ENCODE measurements around the gene ESRRG. TPM values are rescaled to one million over a fixed set of nuclear protein-coding genes. Genes with fewer than 3 reads are reported as not detected.

ESRRG gene
- polyA plus RNA-seq, 4 donors = 2.4 to 9.5 (median 5.2) TPM

DNA sequence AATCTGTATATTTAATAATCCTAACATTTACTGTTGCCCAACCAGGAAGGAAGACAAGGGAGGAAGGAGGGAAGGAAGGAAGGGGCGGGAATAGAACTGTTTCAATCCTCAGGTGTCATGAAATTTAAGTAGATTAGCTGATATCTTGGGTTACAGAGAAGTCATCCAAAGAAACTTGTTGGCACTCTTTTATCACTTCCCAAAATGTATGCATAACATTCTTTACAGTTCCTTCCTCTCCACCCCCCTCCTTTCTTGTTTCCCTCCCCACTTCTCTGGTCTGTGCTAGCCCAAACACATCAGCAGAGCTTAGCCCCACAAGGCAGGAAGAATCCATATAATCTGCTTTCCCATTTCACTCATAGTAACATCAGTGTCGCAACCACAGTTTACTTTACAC lies 110.9 kb downstream of the ESRRG start:
- no peak overlapping the region for H3K27ac ChIP-seq (ENCODE audit: low read depth in 1 of 3, low read length in 2 of 3)
- H3K27me3 ChIP-seq (ENCODE audit: control insufficient read depth in 3 of 3, insufficient read depth in 3 of 3, low read length in 3 of 3) = no peaks in the 10 kb centered on the region
- FAIRE-seq (no peak), DNase-seq (no peak)
- no peak overlapping the region for H3K4me3 ChIP-seq (ENCODE audit: low read depth in 1 of 3, low read length in 3 of 3)
- H3K4me1 ChIP-seq (ENCODE audit: control insufficient read depth in 3 of 3, insufficient read depth in 2 of 3, low read depth in 1 of 3, low read length in 2 of 3) = no peaks in the 10 kb centered on the region
- H3K36me3 ChIP-seq (ENCODE audit: control insufficient read depth in 3 of 3, insufficient read depth in 2 of 3, low read depth in 1 of 3, low read length in 3 of 3) = no peaks in the 10 kb centered on the region
- WGBS, 3 donors = 82 to 90% (median 84%) methylated on average over 2 of the region's 2 CpGs
- no peaks in the 10 kb centered on the region for H3K9me3 ChIP-seq (ENCODE audit: control insufficient read depth in 2 of 2, insufficient read depth in 1 of 2, low read depth in 1 of 2, low read length in 1 of 2)

DNA sequence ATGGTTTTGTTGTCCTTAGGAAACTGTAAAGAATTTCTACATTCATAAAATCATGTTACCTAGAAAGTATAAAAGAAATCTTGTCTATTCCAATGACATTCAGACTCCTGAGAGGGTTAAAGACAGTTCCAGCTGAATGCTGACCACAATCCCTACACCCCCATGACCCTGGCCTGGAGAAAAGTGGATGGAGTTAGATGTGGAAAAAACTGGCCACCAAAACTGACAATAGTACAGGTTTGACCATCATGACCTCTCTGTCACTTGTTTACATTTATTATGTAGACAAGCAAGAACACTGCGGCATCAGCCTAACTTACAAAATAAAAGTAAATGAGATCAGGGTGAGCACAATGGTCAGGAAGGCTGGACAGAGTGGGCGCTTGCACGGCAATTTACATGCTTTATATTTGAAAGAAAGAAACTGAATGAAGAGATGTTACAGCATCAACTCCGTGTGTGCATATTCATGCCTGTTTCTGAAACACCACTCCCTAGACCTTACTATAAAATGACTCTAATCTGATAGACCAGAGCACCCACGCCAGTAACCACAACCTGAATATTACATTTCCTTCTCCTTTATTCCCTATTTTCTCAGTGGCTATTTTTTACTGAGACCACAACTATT lies 116.0 kb downstream of the ESRRG start:
- 64 to 75% (median 70%) methylated on average over 5 of the region's 5 CpGs for WGBS, 3 donors
- no peak for FAIRE-seq

DNA sequence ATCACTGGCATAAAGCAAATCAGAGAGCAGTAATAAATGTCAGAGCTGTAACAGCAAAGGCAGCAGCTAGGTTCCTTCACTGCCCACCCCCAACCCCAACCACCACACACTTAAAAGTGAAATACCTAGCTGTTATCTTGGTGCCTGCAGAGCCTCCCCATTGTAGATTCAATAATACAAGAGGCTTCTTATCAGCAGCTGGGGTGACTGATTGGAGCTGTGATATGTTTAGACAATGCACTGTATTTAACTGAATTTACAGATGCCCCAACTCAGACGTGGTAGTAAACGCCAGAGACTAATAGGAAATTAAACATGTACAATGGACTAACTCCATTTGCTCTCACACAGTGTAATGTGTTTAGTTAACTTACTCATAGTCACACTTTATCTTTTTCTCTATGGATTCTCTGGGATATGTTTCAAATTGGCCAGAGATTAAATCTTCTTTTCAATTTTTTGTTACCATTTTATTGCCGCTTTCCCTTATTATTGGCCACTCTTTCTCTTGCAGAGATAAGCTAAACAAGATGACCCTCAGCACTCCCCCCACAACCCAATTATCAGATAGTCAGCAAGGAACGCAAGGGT lies 117.1 kb downstream of the ESRRG start:
- no peaks in the 10 kb centered on the region for H3K9me3 ChIP-seq (ENCODE audit: control insufficient read depth in 2 of 2, insufficient read depth in 1 of 2, low read depth in 1 of 2, low read length in 1 of 2)
- no peaks in the 10 kb centered on the region for H3K4me1 ChIP-seq (ENCODE audit: control insufficient read depth in 3 of 3, insufficient read depth in 2 of 3, low read depth in 1 of 3, low read length in 2 of 3)
- no peak overlapping the region for H3K27ac ChIP-seq (ENCODE audit: low read depth in 1 of 3, low read length in 2 of 3)
- FAIRE-seq (no peak), DNase-seq (peak in 1 of 2 donors; percentile 4)
- 53 to 72% (median 54%) methylated on average over 4 of the region's 4 CpGs for WGBS, 3 donors
- H3K36me3 ChIP-seq (ENCODE audit: control insufficient read depth in 3 of 3, insufficient read depth in 2 of 3, low read depth in 1 of 3, low read length in 3 of 3) = no peaks in the 10 kb centered on the region
- no peak overlapping the region for H3K4me3 ChIP-seq (ENCODE audit: low read depth in 1 of 3, low read length in 3 of 3)
- no peaks in the 10 kb centered on the region for H3K27me3 ChIP-seq (ENCODE audit: control insufficient read depth in 3 of 3, insufficient read depth in 3 of 3, low read length in 3 of 3)

More for the DNA sequence above, 116.0 kb downstream of the ESRRG start:
- no peak overlapping the region for H3K4me3 ChIP-seq (ENCODE audit: low read depth in 1 of 3, low read length in 3 of 3)
- H3K9me3 ChIP-seq (ENCODE audit: control insufficient read depth in 2 of 2, insufficient read depth in 1 of 2, low read depth in 1 of 2, low read length in 1 of 2) = no peaks in the 10 kb centered on the region
- H3K27ac ChIP-seq (ENCODE audit: low read depth in 1 of 3, low read length in 2 of 3) = no peak overlapping the region
- H3K27me3 ChIP-seq (ENCODE audit: control insufficient read depth in 3 of 3, insufficient read depth in 3 of 3, low read length in 3 of 3) = no peaks in the 10 kb centered on the region
- H3K36me3 ChIP-seq (ENCODE audit: control insufficient read depth in 3 of 3, insufficient read depth in 2 of 3, low read depth in 1 of 3, low read length in 3 of 3) = no peaks in the 10 kb centered on the region
- H3K4me1 ChIP-seq (ENCODE audit: control insufficient read depth in 3 of 3, insufficient read depth in 2 of 3, low read depth in 1 of 3, low read length in 2 of 3) = no peaks in the 10 kb centered on the region
- DNase-seq = no peak

DNA sequence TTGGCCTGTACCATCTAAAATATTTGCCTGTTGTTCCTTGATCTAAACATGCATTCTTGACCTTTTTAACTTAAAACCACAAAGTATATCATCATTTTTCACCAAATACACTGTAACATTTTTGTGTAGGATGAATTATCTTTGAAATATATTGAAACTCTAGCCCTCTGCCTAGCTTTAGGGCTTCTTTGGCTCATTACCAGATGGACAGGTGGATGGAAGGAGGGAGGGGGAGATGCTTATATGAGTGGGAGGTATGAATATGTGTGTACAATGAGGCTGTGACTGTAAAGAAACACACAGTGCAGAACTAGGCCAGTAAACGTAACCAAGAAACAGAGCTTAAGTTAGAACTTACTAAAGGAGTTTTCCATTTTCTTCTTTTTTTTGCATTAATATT lies 118.5 kb downstream of the ESRRG start:
- 70 to 86% (median 79%) methylated on average over 1 of the region's 1 CpG for WGBS, 3 donors
- DNase-seq = no peak

DNA sequence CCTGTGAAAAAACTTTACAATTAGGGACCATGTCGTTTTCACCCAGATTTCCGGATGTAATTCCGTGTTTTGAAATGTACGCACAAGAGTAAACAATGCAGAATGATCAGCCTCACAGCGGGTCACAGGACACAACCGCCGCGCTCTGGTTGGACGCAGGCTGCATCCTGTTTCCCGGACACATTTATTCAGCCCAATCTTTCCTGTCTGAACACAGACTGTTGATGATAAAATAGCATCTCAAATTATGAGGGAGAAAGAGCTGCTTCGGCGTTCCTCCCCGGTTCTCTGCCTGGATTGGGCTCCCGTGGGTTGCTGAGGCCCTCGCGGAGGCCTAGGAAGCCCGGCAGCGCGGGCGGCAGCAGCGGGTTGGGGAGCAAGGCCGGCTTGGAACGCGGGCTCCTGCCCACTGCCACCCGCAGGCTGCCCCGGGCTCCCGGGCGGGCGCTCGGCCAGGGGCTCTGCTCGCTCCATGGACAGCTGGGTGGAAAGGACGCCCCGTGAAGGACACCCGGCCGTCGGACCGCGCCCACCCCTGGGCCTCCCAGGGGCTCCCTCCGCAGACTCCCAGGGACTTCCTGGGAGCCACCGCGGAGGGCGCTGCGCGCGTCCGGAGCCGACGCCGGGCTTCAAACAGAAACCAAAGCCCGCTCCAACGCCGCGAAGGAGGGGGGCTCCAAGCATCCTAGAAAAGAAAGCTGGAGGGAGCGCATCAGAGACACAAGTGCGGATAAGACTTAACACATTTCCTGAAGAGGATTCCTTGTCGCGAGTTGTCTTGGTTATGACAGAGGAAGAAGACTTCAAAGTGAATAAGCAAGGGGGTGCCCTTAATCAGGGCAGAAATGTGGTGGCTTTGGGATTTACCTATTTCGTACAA lies 122.3 kb downstream of the ESRRG start:
- peak overlapping the region; percentile 50 to 71 (median 61) for H3K4me3 ChIP-seq (ENCODE audit: low read depth in 1 of 3, low read length in 3 of 3)
- H3K36me3 ChIP-seq (ENCODE audit: control insufficient read depth in 3 of 3, insufficient read depth in 2 of 3, low read depth in 1 of 3, low read length in 3 of 3) = no peaks in the 10 kb centered on the region
- peak overlapping the region; percentile 77 to 95 (median 93) for H3K27ac ChIP-seq (ENCODE audit: low read depth in 1 of 3, low read length in 2 of 3)
- DNase-seq (peak; percentile 81 to 95), FAIRE-seq (no peak)
- 1% methylated on average over 49 to 58 of the region's 58 CpGs for WGBS, 3 donors
- H3K27me3 ChIP-seq (ENCODE audit: control insufficient read depth in 3 of 3, insufficient read depth in 3 of 3, low read length in 3 of 3) = no peaks in the 10 kb centered on the region
- no peaks in the 10 kb centered on the region for H3K4me1 ChIP-seq (ENCODE audit: control insufficient read depth in 3 of 3, insufficient read depth in 2 of 3, low read depth in 1 of 3, low read length in 2 of 3)
- H3K9me3 ChIP-seq (ENCODE audit: control insufficient read depth in 2 of 2, insufficient read depth in 1 of 2, low read depth in 1 of 2, low read length in 1 of 2) = no peaks in the 10 kb centered on the region

More for the DNA sequence above, 118.5 kb downstream of the ESRRG start:
- Histone ChIP-seq H3K27me3 (ENCODE audit: control insufficient read depth in 3 of 3, insufficient read depth in 3 of 3, low read length in 3 of 3) (no peaks in the 10 kb centered on the region), H3K36me3 (ENCODE audit: control insufficient read depth in 3 of 3, insufficient read depth in 2 of 3, low read depth in 1 of 3, low read length in 3 of 3) (no peaks in the 10 kb centered on the region), H3K4me1 (ENCODE audit: control insufficient read depth in 3 of 3, insufficient read depth in 2 of 3, low read depth in 1 of 3, low read length in 2 of 3) (no peaks in the 10 kb centered on the region), H3K27ac (ENCODE audit: low read depth in 1 of 3, low read length in 2 of 3) (no peak overlapping the region), H3K4me3 (ENCODE audit: low read depth in 1 of 3, low read length in 3 of 3) (no peak overlapping the region), H3K9me3 (ENCODE audit: control insufficient read depth in 2 of 2, insufficient read depth in 1 of 2, low read depth in 1 of 2, low read length in 1 of 2) (no peaks in the 10 kb centered on the region)
- FAIRE-seq = no peak

GRCh38 chr1:216599851-216600250 lies 123.4 kb downstream of the ESRRG start:
- no peaks in the 10 kb centered on the region for H3K9me3 ChIP-seq (ENCODE audit: control insufficient read depth in 2 of 2, insufficient read depth in 1 of 2, low read depth in 1 of 2, low read length in 1 of 2)
- 86 to 92% (median 92%) methylated on average over 6 of the region's 6 CpGs for WGBS, 3 donors
- no peak overlapping the region for H3K4me3 ChIP-seq (ENCODE audit: low read depth in 1 of 3, low read length in 3 of 3)
- H3K27me3 ChIP-seq (ENCODE audit: control insufficient read depth in 3 of 3, insufficient read depth in 3 of 3, low read length in 3 of 3) = no peaks in the 10 kb centered on the region
- no peak overlapping the region for H3K27ac ChIP-seq (ENCODE audit: low read depth in 1 of 3, low read length in 2 of 3)
- H3K4me1 ChIP-seq (ENCODE audit: control insufficient read depth in 3 of 3, insufficient read depth in 2 of 3, low read depth in 1 of 3, low read length in 2 of 3) = no peaks in the 10 kb centered on the region
- no peak for FAIRE-seq
- DNase-seq = peak in 1 of 2 donors; percentile 2
- no peaks in the 10 kb centered on the region for H3K36me3 ChIP-seq (ENCODE audit: control insufficient read depth in 3 of 3, insufficient read depth in 2 of 3, low read depth in 1 of 3, low read length in 3 of 3)

DNA sequence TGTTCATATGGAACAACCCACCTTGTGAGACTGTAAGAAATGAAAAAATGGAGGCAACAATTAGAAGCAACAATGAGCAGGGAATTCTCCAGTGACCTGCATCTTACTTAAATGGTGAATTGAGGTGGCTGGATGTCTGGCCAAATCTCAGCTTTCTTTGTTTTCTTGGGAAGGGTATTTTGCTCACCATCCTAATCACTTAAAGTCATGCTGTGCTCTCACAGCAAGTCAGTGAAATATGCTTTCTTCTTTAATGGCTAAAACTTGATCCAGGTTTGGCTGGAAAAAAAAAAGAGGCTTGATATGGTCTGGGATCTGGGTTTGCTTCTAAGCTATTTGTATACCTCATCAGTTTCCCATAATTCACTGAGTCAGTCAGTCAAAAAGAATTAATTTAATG lies 124.8 kb downstream of the ESRRG start:
- FAIRE-seq (no peak), DNase-seq (no peak)
- H3K36me3 ChIP-seq (ENCODE audit: control insufficient read depth in 3 of 3, insufficient read depth in 2 of 3, low read depth in 1 of 3, low read length in 3 of 3) = no peaks in the 10 kb centered on the region
- H3K4me1 ChIP-seq (ENCODE audit: control insufficient read depth in 3 of 3, insufficient read depth in 2 of 3, low read depth in 1 of 3, low read length in 2 of 3) = no peaks in the 10 kb centered on the region
- H3K9me3 ChIP-seq (ENCODE audit: control insufficient read depth in 2 of 2, insufficient read depth in 1 of 2, low read depth in 1 of 2, low read length in 1 of 2) = no peaks in the 10 kb centered on the region
- no peaks in the 10 kb centered on the region for H3K27me3 ChIP-seq (ENCODE audit: control insufficient read depth in 3 of 3, insufficient read depth in 3 of 3, low read length in 3 of 3)
- H3K27ac ChIP-seq (ENCODE audit: low read depth in 1 of 3, low read length in 2 of 3) = no peak overlapping the region
- H3K4me3 ChIP-seq (ENCODE audit: low read depth in 1 of 3, low read length in 3 of 3) = no peak overlapping the region

- H3K27ac ChIP-seq (ENCODE audit: low read depth in 1 of 3, low read length in 2 of 3) = no peak overlapping the region
- peak in 1 of 2 donors; percentile 19 for DNase-seq
- no peak overlapping the region for H3K4me3 ChIP-seq (ENCODE audit: low read depth in 1 of 3, low read length in 3 of 3)
- no peaks in the 10 kb centered on the region for H3K36me3 ChIP-seq (ENCODE audit: control insufficient read depth in 3 of 3, insufficient read depth in 2 of 3, low read depth in 1 of 3, low read length in 3 of 3)
- no peaks in the 10 kb centered on the region for H3K9me3 ChIP-seq (ENCODE audit: control insufficient read depth in 2 of 2, insufficient read depth in 1 of 2, low read depth in 1 of 2, low read length in 1 of 2)
- H3K4me1 ChIP-seq (ENCODE audit: control insufficient read depth in 3 of 3, insufficient read depth in 2 of 3, low read depth in 1 of 3, low read length in 2 of 3) = no peaks in the 10 kb centered on the region
- FAIRE-seq = no peak
- no peaks in the 10 kb centered on the region for H3K27me3 ChIP-seq (ENCODE audit: control insufficient read depth in 3 of 3, insufficient read depth in 3 of 3, low read length in 3 of 3)
- WGBS, 3 donors = 60 to 82% (median 79%) methylated on average over 7 of the region's 7 CpGs
Observed at GRCh38 chr1:216596281-216596862, 126.9 kb downstream of the ESRRG start.
